GM12891 (cell line): ENCODE results near the gene RNPS1.

ENCODE experiments used
- PAX5 ChIP-seq: IDR thresholded peaks from 2 replicates; pipeline ENCODE4 v1.6.1; 2011; ENCODE audit warnings: low read length, moderate library complexity, mild to moderate bottlenecking; ENCODE audit not compliant: insufficient read depth, severe bottlenecking
- POLR2A ChIP-seq: IDR thresholded peaks from 2 replicates; pipeline ENCODE4 v1.6.1; 2011; ENCODE audit warnings: low read depth, low read length, control low read depth
- TAF1 ChIP-seq: IDR thresholded peaks from 2 replicates; pipeline ENCODE4 v1.6.1; 2011; ENCODE audit warnings: low read depth, low read length, control low read depth

DNA sequence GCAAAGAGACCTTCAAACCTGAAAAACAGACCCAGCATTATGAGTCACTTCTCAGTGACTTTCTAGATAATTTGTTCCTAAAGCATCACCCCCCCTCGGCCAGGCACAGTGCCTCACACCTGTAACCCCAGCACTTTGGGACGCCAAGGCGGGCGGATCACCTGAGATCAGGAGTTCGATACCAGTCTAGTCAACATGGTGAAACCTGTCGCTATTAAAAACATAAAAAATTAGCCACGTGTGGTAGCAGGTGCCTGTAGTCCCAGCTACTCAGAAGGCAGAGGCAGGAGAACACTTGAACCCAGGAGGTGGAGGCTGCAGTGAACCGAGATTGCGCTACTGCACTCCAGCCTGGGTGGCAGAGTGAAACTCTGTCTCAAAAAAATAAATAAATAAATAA, 24.3 kb upstream of the RNPS1 start:
- TF ChIP-seq POLR2A: no peak
- TF ChIP-seq PAX5: no peak
- no peak for TF ChIP-seq TAF1
